ENCODE results near the gene FGD3. TPM values are rescaled to one million over a fixed set of nuclear protein-coding genes. Genes with fewer than 3 reads are reported as not detected.

Gene FGD3
- total and polyA plus RNA-seq, 9 of the 15 experiments (the other 6 are each of a cell fraction or from before 2014, with no cell fraction given) = 0.07 to 1.3 (median 0.29) TPM

- TF ChIP-seq CHD1 (IDR thresholded peaks at IDR 0.05; ENCODE audit: low read length) = no peak
- TF ChIP-seq, protein P1, sequence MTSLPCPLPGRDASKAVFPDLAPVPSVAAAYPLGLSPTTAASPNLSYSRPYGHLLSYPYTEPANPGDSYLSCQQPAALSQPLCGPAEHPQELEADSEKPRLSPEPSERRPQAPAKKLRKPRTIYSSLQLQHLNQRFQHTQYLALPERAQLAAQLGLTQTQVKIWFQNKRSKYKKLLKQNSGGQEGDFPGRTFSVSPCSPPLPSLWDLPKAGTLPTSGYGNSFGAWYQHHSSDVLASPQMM (CRISPR knock-in tag; IDR thresholded peaks at IDR 0.05) = no peak
- TF ChIP-seq ZSCAN32 (CRISPR knock-in tag; IDR thresholded peaks at IDR 0.05) = no peak
- no peak for TF ChIP-seq FOXO4 (CRISPR knock-in tag; IDR thresholded peaks at IDR 0.05)
- TF ChIP-seq KDM5B (IDR thresholded peaks at IDR 0.05; ENCODE audit: insufficient replicate concordance, low read depth, low read length) = no peak
- TF ChIP-seq RBM25 (IDR thresholded peaks at IDR 0.05; ENCODE audit: low read depth, low read length, severe bottlenecking) = peak; percentile 100
- peak; percentile 11 for TF ChIP-seq PHF20 (IDR thresholded peaks at IDR 0.05; ENCODE audit: partially characterized antibody)
- TF ChIP-seq ZNF507 (tag; conservative IDR thresholded peaks at IDR 0.05) = no peak
- no peak for TF ChIP-seq NELFE (IDR thresholded peaks at IDR 0.05; ENCODE audit: insufficient read depth, insufficient read length)
- TF ChIP-seq YY1 (IDR thresholded peaks at IDR 0.05; ENCODE audit: borderline replicate concordance in 1 of 3, control insufficient read depth in 1 of 3, extremely low read depth in 1 of 3, insufficient read depth in 3 of 3, insufficient read length in 1 of 3, insufficient replicate concordance in 2 of 3, low read depth in 1 of 3, low read length in 2 of 3) = no peak
- TF ChIP-seq RUNX1 (IDR thresholded peaks at IDR 0.05; ENCODE audit: low read depth) = no peak
- no peak for TF ChIP-seq NCOA6 (IDR thresholded peaks at IDR 0.05)
- TF ChIP-seq ZBTB43 (CRISPR knock-in tag; IDR thresholded peaks at IDR 0.05) = no peak
- no peak for TF ChIP-seq FUS (optimal IDR thresholded peaks at IDR 0.05; ENCODE audit: low read depth, low read length)
- TF ChIP-seq ZBTB17 (CRISPR knock-in tag; IDR thresholded peaks at IDR 0.05) = no peak
- TF ChIP-seq ZSCAN29 (IDR thresholded peaks at IDR 0.05) = no peak
- no peak for TF ChIP-seq HOXB6 (CRISPR knock-in tag; IDR thresholded peaks at IDR 0.05; ENCODE audit: borderline replicate concordance)
- TF ChIP-seq ZBTB1 (CRISPR knock-in tag; IDR thresholded peaks at IDR 0.05; ENCODE audit: borderline replicate concordance, low read depth) = 0 out of 2 replicates have a peak, but pooled peaks have one; percentile 41
- no peak for TF ChIP-seq PRMT5 (CRISPR knock-in tag; IDR thresholded peaks at IDR 0.05)
- no peak for TF ChIP-seq PATZ1 (CRISPR knock-in tag; IDR thresholded peaks at IDR 0.05; ENCODE audit: borderline replicate concordance)
- no peak for TF ChIP-seq ZNF212 (CRISPR knock-in tag; IDR thresholded peaks at IDR 0.05)
- TF ChIP-seq MXD1 (CRISPR knock-in tag; IDR thresholded peaks at IDR 0.05; ENCODE audit: borderline replicate concordance, poor library complexity, severe bottlenecking) = no peak
- no peak for TF ChIP-seq HNRNPUL1 (IDR thresholded peaks at IDR 0.05; ENCODE audit: low read length)
Observed at GRCh38 chr9:93058355-93059010, 111.2 kb downstream of the FGD3 start, which contains the start of gene SUSD3 (continued).

Measured in K562 (cell line).